SIG-M5 (cell line): ENCODE data around the gene USP44.
"Not testable (repeated sequence)": the region's sequence is repeated elsewhere in the genome, so short reads cannot be mapped to it uniquely, and the experiment has no call there.

Experiments used
- DNase-seq: peaks from one replicate; lab custom pipeline; 2025; lab: John Stamatoyannopoulos, UW

Gene USP44

GRCh38 chr12:95551305-95551704, at the start of gene USP44:
TSS of gene USP44 (minus strand) at chr12:95551476. CDS start at chr12:95534256, 17,220 bp downstream.
- DNase-seq: no peak

- DNase-seq: no peak
Observed at GRCh38 chr12:95600567-95600966, 49.3 kb upstream of the USP44 start.

- no peak for DNase-seq
Observed at GRCh38 chr12:95599880-95600279, 48.6 kb upstream of the USP44 start.

GRCh38 chr12:95594136-95594535, 42.9 kb upstream of the USP44 start:
- no peak for DNase-seq

- DNase-seq: no peak
Observed at GRCh38 chr12:95593266-95593871, 42.1 kb upstream of the USP44 start.

- DNase-seq: no peak
Observed at GRCh38 chr12:95591731-95592130, 40.5 kb upstream of the USP44 start.

GRCh38 chr12:95590775-95591174, 39.5 kb upstream of the USP44 start:
- no peak for DNase-seq

GRCh38 chr12:95583933-95584332, 32.7 kb upstream of the USP44 start:
- no peak for DNase-seq

GRCh38 chr12:95582230-95583058, 31.2 kb upstream of the USP44 start:
- no peak for DNase-seq

GRCh38 chr12:95577820-95578219, 26.5 kb upstream of the USP44 start:
- DNase-seq: no peak

GRCh38 chr12:95574799-95575452, 23.6 kb upstream of the USP44 start:
- no peak for DNase-seq

GRCh38 chr12:95573951-95574576, 22.8 kb upstream of the USP44 start:
- no peak for DNase-seq

GRCh38 chr12:95571369-95571768, 20.1 kb upstream of the USP44 start:
- no peak for DNase-seq

- not testable (repeated sequence) for DNase-seq
Observed at GRCh38 chr12:95568045-95568444, 16.8 kb upstream of the USP44 start.

- DNase-seq: no peak
Observed at GRCh38 chr12:95557625-95558024, 6.3 kb upstream of the USP44 start.

- no peak for DNase-seq
Observed at GRCh38 chr12:95554532-95555071, 3.3 kb upstream of the USP44 start.

GRCh38 chr12:95553197-95553943, 2.1 kb upstream of the USP44 start:
- DNase-seq: peak; percentile 25

- no peak for DNase-seq
Observed at GRCh38 chr12:95551913-95552516, 739 bp upstream of the USP44 start.

- no peak for DNase-seq
Observed at GRCh38 chr12:95549392-95550084, 1.7 kb downstream of the USP44 start.
